K562 (cell line): ENCODE results near the gene SVEP1. TPM values are rescaled to one million over a fixed set of nuclear protein-coding genes. Genes with fewer than 3 reads are reported as not detected.

Experiments
- ATAC-seq: fragments of 200-7000 bp; cut with Tn5 transposase; 3 replicates; pipeline ENCODE4 v1.9.1; 2020; ENCODE audit warnings: moderate library complexity
- BruUV-seq: library from RNA; stranded (reverse); fragments of 400-500 nt; replicated peaks from 2 replicates; lab custom pipeline; 2021; lab: Mats Ljungman, UMichigan
- CTCF ChIA-PET: fragments of 300-600 bp; formaldehyde crosslinking; extraction: SDS; loops from one replicate; lab custom pipeline; 2021; ENCODE audit warnings: low intra/inter-chr PET ratio; lab: Yijun Ruan, JAX
- POLR2A ChIA-PET: fragments of 300-600, 350-650 bp; sonication (Branson Sonifier 250); formaldehyde crosslinking; extraction: SDS; loops from one replicate; lab custom pipeline; 2021; ENCODE audit warnings: antibody characterized with exemption, inconsistent platforms; lab: Yijun Ruan, JAX
- DNase-seq, 4 experiments: peaks; one replicate each; pipeline versions ENCODE4 v3.0.0 to v3.0.0-alpha.2; 2011 to 2018; ENCODE audit warnings: low spot score in 3 of 4, mixed read lengths in 3 of 4; ENCODE audit errors: extremely low read depth in 1 of 4
- FAIRE-seq: peaks from 2 replicates; lab custom pipeline; 2011; peaks lifted over from hg19 to GRCh38; lab: Jason Lieb, UNC
- H2AFZ ChIP-seq: 2 replicates; pipeline ENCODE4 v1.6.0; 2011; ENCODE audit warnings: low read depth, low read length, control low read depth, inconsistent platforms
- H3K27ac ChIP-seq: fragments of 200-600 bp; 3 replicates; pipeline ENCODE4 v1.8.0; 2011; ENCODE audit warnings: low read depth, mild to moderate bottlenecking, control low read depth, inconsistent platforms, low read length, moderate library complexity, mixed read lengths; ENCODE audit errors: extremely low read depth
- H3K27me3 ChIP-seq, 2 experiments: fragments of 300-600 bp in 1 of 2; 2 replicates in 1 of 2; 3 replicates in 1 of 2; pipeline versions ENCODE4 v1.6.0 to v1.8.0; 2011; ENCODE audit warnings: inconsistent platforms in 2 of 2, low read length in 2 of 2, mild to moderate bottlenecking in 1 of 2, mixed read lengths in 1 of 2, moderate library complexity in 1 of 2; ENCODE audit not compliant: control insufficient read depth in 2 of 2, insufficient read depth in 2 of 2
- H3K36me3 ChIP-seq: fragments of 300-600 bp; 3 replicates; pipeline ENCODE4 v1.8.0; 2011; ENCODE audit warnings: mild to moderate bottlenecking, low read length, inconsistent platforms; ENCODE audit not compliant: control insufficient read depth, insufficient read depth
- H3K4me1 ChIP-seq, 2 experiments: fragments of 200-600 bp in 1 of 2; replicated peaks in 1 of 2; 2 replicates in 1 of 2; 3 replicates in 1 of 2; pipeline versions ENCODE4 v1.5.1 to v1.8.0; 2011; ENCODE audit warnings: inconsistent platforms in 2 of 2, low read length in 2 of 2, mild to moderate bottlenecking in 1 of 2, mixed read lengths in 1 of 2, moderate library complexity in 1 of 2; ENCODE audit not compliant: control insufficient read depth in 2 of 2, insufficient read depth in 2 of 2
- H3K4me2 ChIP-seq: 2 replicates; pipeline ENCODE4 v1.6.1; 2011; ENCODE audit warnings: low read length, control low read depth, inconsistent platforms, mixed read lengths; ENCODE audit not compliant: insufficient read depth
- H3K4me3 ChIP-seq: fragments of 200-600 bp; sonication (generic), shearing (Covaris generic); 2 replicates; pipeline ENCODE4 v1.5.1; 2016; ENCODE audit warnings: control low read depth, inconsistent platforms
- H3K79me2 ChIP-seq: fragments of 200-600 bp; 3 replicates; pipeline ENCODE4 v1.8.0; 2011; ENCODE audit warnings: low read length, inconsistent platforms; ENCODE audit not compliant: control insufficient read depth, insufficient read depth
- H3K9ac ChIP-seq, 2 experiments: 2 replicates each; pipeline versions ENCODE4 v1.6.0 to v1.6.1; 2011; ENCODE audit warnings: low read depth in 2 of 2, low read length in 2 of 2, control low read depth in 1 of 2, inconsistent platforms in 1 of 2, mild to moderate bottlenecking in 1 of 2, mixed read lengths in 1 of 2; ENCODE audit not compliant: insufficient read depth in 1 of 2
- H3K9me1 ChIP-seq: one replicate; pipeline ENCODE4 v1.6.0; 2011; ENCODE audit warnings: inconsistent platforms, mild to moderate bottlenecking, low read length, moderate library complexity; ENCODE audit not compliant: control insufficient read depth, insufficient read depth
- H3K9me3 ChIP-seq: replicated peaks from 2 replicates; pipeline ENCODE4 v1.5.1; 2011; ENCODE audit warnings: low read depth, low read length, inconsistent platforms; ENCODE audit not compliant: control insufficient read depth, insufficient read depth
- H4K20me1 ChIP-seq: replicated peaks from 2 replicates; pipeline ENCODE4 v1.6.1; 2011; ENCODE audit warnings: low read length, inconsistent platforms, mixed read lengths; ENCODE audit not compliant: control insufficient read depth, insufficient read depth
- CUX1 ChIP-seq: fragments of 200-800 bp; sonication (Bioruptor generic); IDR thresholded peaks from 2 replicates; pipeline ENCODE4 v1.6.1; 2016; ENCODE audit warnings: missing genetic modification characterization, missing compliant biosample characterization
- MCM2 ChIP-seq: fragments of 450-650 bp; IDR thresholded peaks from 2 replicates; pipeline ENCODE4 v1.6.1; 2017; ENCODE audit warnings: low read depth, mild to moderate bottlenecking
- THAP7 ChIP-seq: fragments of 250-450 bp; sonication (Bioruptor Pico); IDR thresholded peaks from 2 replicates; pipeline ENCODE4 v1.5.0; 2021
- U2AF1 ChIP-seq: fragments of 200-400 bp; formaldehyde crosslinking; optimal IDR thresholded peaks from 2 replicates; pipeline ENCODE3; 2017; ENCODE audit warnings: mild to moderate bottlenecking, low read depth, low read length, moderate library complexity
- ZBED1 ChIP-seq: IDR thresholded peaks from 2 replicates; pipeline ENCODE4 v1.6.1; 2014
- WGBS: fragments of 100-300 bp; shearing (Covaris generic); methylation state at CpG from one replicate; pipeline ENCODE4 v1.1.6; 2016; ENCODE audit warnings: low coverage, mixed read lengths; ENCODE audit not compliant: insufficient coverage; ENCODE audit errors: missing lambda C conversion rate; 5-methylcytosine and 5-hydroxymethylcytosine counted together
- in situ Hi-C: fragments of 300-500 bp; cut with MboI; formaldehyde crosslinking; loops from 4 replicates; pipeline ENCODE4 v1.15.0; 2018; ENCODE audit warnings: inconsistent platforms, mixed read lengths
- intact Hi-C: fragments of 100-400 bp; cut with micrococcal nuclease; formaldehyde crosslinking; loops from 2 replicates; pipeline ENCODE4 v1.14.2; 2022
- polyA plus RNA-seq, 8 experiments: library from polyadenylated mRNA; depleted of rRNA in 4 of 8; stranded (reverse) in 5 of 8; unstranded in 3 of 8; fragments of >200 nt; fragmentation: Nextera tagmentation in 2 of 8; fragmentation: Illumina TruSeq in 1 of 8; extraction: Ambion mirVana in 2 of 8; extraction: Trizol in 1 of 8; gene quantifications; 2 replicates each; pipeline versions ENCODE4 v1.2.1 to v1.2.3, GENCODE V29; 2011 to 2014; ENCODE audit warnings: inconsistent platforms in 1 of 8, missing spikeins in 1 of 8
- total RNA-seq, 7 experiments: library from RNA; depleted of rRNA in 6 of 7; stranded (reverse); fragments of >200 nt in 6 of 7; fragmentation: Illumina TruSeq in 2 of 7; extraction: Trizol in 2 of 7; gene quantifications; 2 replicates each; pipeline versions ENCODE4 v1.2.1 to v1.2.3, GENCODE V29; 2011 to 2021; ENCODE audit warnings: low replicate concordance in 1 of 7
- TF ChIP-seq, protein P1 (sequence below): fragments of 250-450 bp; sonication (Bioruptor Pico); IDR thresholded peaks from 2 replicates; pipeline ENCODE4 v1.8.0; 2021; ENCODE audit warnings: borderline replicate concordance, mild to moderate bottlenecking, moderate library complexity; ENCODE audit not compliant: poor library complexity, severe bottlenecking

The SVEP1 gene
- total and polyA plus RNA-seq, 9 of the 15 experiments (the other 6 are each of a cell fraction or from before 2014, with no cell fraction given), result 0.20 to 0.84 (median 0.43) TPM

GRCh38 chr9:110575945-110576344 lies 3.6 kb downstream of the SVEP1 start (continued):
- TF ChIP-seq CUX1, result no peak

DNA sequence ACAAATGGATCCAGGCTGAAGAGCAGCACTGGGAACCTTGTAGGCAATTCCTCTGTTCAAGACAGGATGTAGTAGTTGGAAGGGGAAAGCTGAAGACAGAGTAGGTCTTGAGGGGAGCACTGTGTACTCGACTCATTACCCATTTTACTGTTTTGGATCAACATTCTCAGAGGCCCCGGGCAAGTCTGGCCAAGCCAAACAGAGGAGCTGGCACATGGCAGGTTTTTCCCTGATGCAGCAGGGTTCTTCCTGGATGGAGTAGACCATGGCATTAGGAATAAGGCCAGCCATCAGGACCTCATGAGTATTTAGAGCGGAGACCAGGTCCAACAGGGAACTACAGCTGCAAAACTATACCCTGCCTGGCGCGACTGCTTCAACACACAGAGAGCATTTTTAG lies 4.4 kb downstream of the SVEP1 start:
- no peak for DNase-seq
- no TSS peak for BruUV-seq
- intact Hi-C loops, result no loop called here

More for the DNA sequence above, 4.4 kb downstream of the SVEP1 start:
- no peak for ATAC-seq
- POLR2A ChIA-PET, result no interaction called here
- Histone ChIP-seq H3K9me1 (no peaks in the 10 kb centered on the region), H3K36me3 (no peaks in the 10 kb centered on the region), H3K79me2 (no peaks in the 10 kb centered on the region), H3K4me3 (no peak overlapping the region), H3K9me3 (no peaks in the 10 kb centered on the region), H4K20me1 (no peaks in the 10 kb centered on the region), H3K4me2 (no peak overlapping the region), H3K27ac (no peak overlapping the region), H3K4me1 (peaks cover 0 to 9% of the 10 kb centered on the region in 2 experiments; a peak in 1 of 5 replicates), H2AFZ (no peak overlapping the region), H3K27me3 (peaks cover 0 to 15% of the 10 kb centered on the region in 2 experiments; a peak in 2 of 5 replicates), H3K9ac (no peak overlapping the region)
- WGBS, result 0% methylated on average over 5 of the region's 5 CpGs
- TF ChIP-seq ZBED1 (no peak), THAP7 (CRISPR knock-in tag) (no peak), MCM2 (no peak), U2AF1 (no peak)
- TF ChIP-seq, protein P1, sequence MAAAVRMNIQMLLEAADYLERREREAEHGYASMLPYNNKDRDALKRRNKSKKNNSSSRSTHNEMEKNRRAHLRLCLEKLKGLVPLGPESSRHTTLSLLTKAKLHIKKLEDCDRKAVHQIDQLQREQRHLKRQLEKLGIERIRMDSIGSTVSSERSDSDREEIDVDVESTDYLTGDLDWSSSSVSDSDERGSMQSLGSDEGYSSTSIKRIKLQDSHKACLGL (CRISPR knock-in tag), result no peak
- in situ Hi-C loops, result no loop called here
- FAIRE-seq, result no peak
- CTCF ChIA-PET, result no interaction called here
